IMR-90 (cell line): ENCODE data around the gene TBCK. TPM values are rescaled to one million over a fixed set of nuclear protein-coding genes. Genes with fewer than 3 reads are reported as not detected.

ENCODE experiments used
- ATAC-seq: fragments of 200-7000 bp; cut with Tn5 transposase; 2 replicates; pipeline ENCODE4 v1.9.1; 2020; ENCODE audit warnings: low read depth, mild to moderate bottlenecking, moderate library complexity
- BruUV-seq: library from RNA; stranded (reverse); fragments of 400-500 nt; replicated peaks from 2 replicates; lab custom pipeline; 2021; lab: Mats Ljungman, UMichigan
- CTCF ChIA-PET: fragments of 300-600 bp; formaldehyde crosslinking; extraction: SDS; loops from one replicate; lab custom pipeline; 2021; ENCODE audit warnings: antibody characterized with exemption; lab: Yijun Ruan, JAX
- POLR2A ChIA-PET: fragments of 300-600 bp; sonication (Branson Sonifier 250); formaldehyde crosslinking; loops from one replicate; lab custom pipeline; 2022; ENCODE audit warnings: antibody characterized with exemption; ENCODE audit not compliant: unreplicated experiment; lab: Charles Lee
- DNase-seq: peaks from one replicate; pipeline ENCODE4 v3.0.0; 2013
- H2AFZ ChIP-seq: replicated peaks from 2 replicates; pipeline ENCODE3; 2013; ENCODE audit warnings: low read length, mild to moderate bottlenecking; ENCODE audit not compliant: poor library complexity
- H2AK5ac ChIP-seq: 2 replicates; pipeline ENCODE4 v1.6.1; 2013; ENCODE audit warnings: low read depth, low read length, inconsistent platforms
- H2AK9ac ChIP-seq: replicated peaks from 2 replicates; pipeline ENCODE3; 2013; ENCODE audit warnings: mild to moderate bottlenecking, low read depth, low read length, moderate library complexity; ENCODE audit not compliant: poor library complexity
- H2BK120ac ChIP-seq: 2 replicates; pipeline ENCODE4 v1.6.1; 2013; ENCODE audit warnings: low read depth, low read length, inconsistent platforms
- H2BK15ac ChIP-seq: 3 replicates; pipeline ENCODE4 v1.6.1; 2013; ENCODE audit warnings: low read depth, low read length, inconsistent platforms
- H2BK20ac ChIP-seq: 2 replicates; pipeline ENCODE4 v1.6.1; 2013; ENCODE audit warnings: low read depth, mild to moderate bottlenecking, inconsistent platforms, low read length, moderate library complexity
- H2BK5ac ChIP-seq: 2 replicates; pipeline ENCODE4 v1.6.1; 2013; ENCODE audit warnings: mild to moderate bottlenecking, low read depth, low read length, inconsistent platforms; ENCODE audit not compliant: poor library complexity, severe bottlenecking
- H3K14ac ChIP-seq: replicated peaks from 2 replicates; pipeline ENCODE4 v1.6.1; 2013; ENCODE audit warnings: low read depth, low read length, inconsistent platforms
- H3K18ac ChIP-seq: 2 replicates; pipeline ENCODE4 v1.6.1; 2013; ENCODE audit warnings: low read depth, low read length, control low read depth
- H3K23ac ChIP-seq: 2 replicates; pipeline ENCODE4 v1.6.1; 2013; ENCODE audit warnings: low read depth, low read length, inconsistent platforms
- H3K27ac ChIP-seq: 2 replicates; pipeline ENCODE4 v1.5.1; 2013; ENCODE audit warnings: mild to moderate bottlenecking, control low read depth, low read length; ENCODE audit not compliant: insufficient read depth
- H3K27me3 ChIP-seq: 2 replicates; pipeline ENCODE4 v1.6.1; 2013; ENCODE audit warnings: low read length; ENCODE audit not compliant: control insufficient read depth, insufficient read depth
- H3K36me3 ChIP-seq: 2 replicates; pipeline ENCODE4 v1.6.1; 2013; ENCODE audit warnings: low read length, mixed read lengths; ENCODE audit not compliant: control insufficient read depth, insufficient read depth
- H3K4ac ChIP-seq: 2 replicates; pipeline ENCODE4 v1.6.1; 2013; ENCODE audit warnings: low read depth, low read length, inconsistent platforms
- H3K4me1 ChIP-seq: 2 replicates; pipeline ENCODE4 v1.6.1; 2013; ENCODE audit warnings: low read length, mixed read lengths; ENCODE audit not compliant: control insufficient read depth, insufficient read depth
- H3K4me2 ChIP-seq: 2 replicates; pipeline ENCODE4 v1.6.1; 2013; ENCODE audit warnings: low read depth, mild to moderate bottlenecking, control low read depth, low read length, moderate library complexity
- H3K4me3 ChIP-seq: 2 replicates; pipeline ENCODE4 v1.5.1; 2013; ENCODE audit warnings: low read depth, mild to moderate bottlenecking, control low read depth, low read length, moderate library complexity; ENCODE audit not compliant: insufficient read depth
- H3K56ac ChIP-seq: 2 replicates; pipeline ENCODE4 v1.6.1; 2013; ENCODE audit warnings: low read length, inconsistent platforms; ENCODE audit not compliant: insufficient read depth; ENCODE audit errors: extremely low read depth
- H3K79me1 ChIP-seq, 2 experiments: 2 replicates each; pipeline ENCODE4 v1.6.1; 2013; ENCODE audit warnings: low read length in 2 of 2, inconsistent platforms in 1 of 2, low read depth in 1 of 2
- H3K9ac ChIP-seq: 2 replicates; pipeline ENCODE4 v1.6.1; 2013; ENCODE audit warnings: low read depth, low read length, control low read depth
- H3K9me1 ChIP-seq: 2 replicates; pipeline ENCODE4 v1.6.1; 2013; ENCODE audit warnings: low read length, inconsistent platforms; ENCODE audit not compliant: insufficient read depth
- H3K9me3 ChIP-seq: 2 replicates; pipeline ENCODE4 v1.6.1; 2013; ENCODE audit warnings: low read length; ENCODE audit not compliant: control insufficient read depth, insufficient read depth
- H4K20me1 ChIP-seq: 2 replicates; pipeline ENCODE4 v1.6.1; 2013; ENCODE audit warnings: low read length, inconsistent platforms; ENCODE audit not compliant: insufficient read depth
- H4K5ac ChIP-seq: 2 replicates; pipeline ENCODE4 v1.6.1; 2013; ENCODE audit warnings: mild to moderate bottlenecking, low read depth, low read length, control low read depth
- H4K8ac ChIP-seq, 2 experiments: 2 replicates each; pipeline ENCODE4 v1.6.1; 2013; ENCODE audit warnings: low read depth in 2 of 2, low read length in 2 of 2, control low read depth in 1 of 2, inconsistent platforms in 1 of 2
- H4K91ac ChIP-seq: 2 replicates; pipeline ENCODE4 v1.6.1; 2013; ENCODE audit warnings: low read depth, low read length, inconsistent platforms; ENCODE audit not compliant: insufficient read depth
- BHLHE40 ChIP-seq: fragments of 150-350 bp; IDR thresholded peaks from 2 replicates; pipeline ENCODE4 v1.6.1; 2016; ENCODE audit warnings: mild to moderate bottlenecking, low read depth, low read length
- CEBPB ChIP-seq: IDR thresholded peaks from 2 replicates; pipeline ENCODE4 v1.6.1; 2012; ENCODE audit warnings: low read depth, low read length, improper control_type of control experiment
- CHD1 ChIP-seq: IDR thresholded peaks from 2 replicates; pipeline ENCODE4 v1.6.1; 2012; ENCODE audit warnings: low read depth, low read length, improper control_type of control experiment
- ELK1 ChIP-seq: fragments of 150-350 bp; IDR thresholded peaks from 2 replicates; pipeline ENCODE4 v1.6.1; 2016; ENCODE audit warnings: low read depth, mild to moderate bottlenecking, low read length, moderate library complexity, borderline replicate concordance
- FOS ChIP-seq: fragments of 150-350 bp; IDR thresholded peaks from 2 replicates; pipeline ENCODE4 v1.6.1; 2016; ENCODE audit warnings: low read depth, low read length
- MAFK ChIP-seq: IDR thresholded peaks from 2 replicates; pipeline ENCODE4 v1.6.1; 2012; ENCODE audit warnings: low read depth, low read length, improper control_type of control experiment
- MAZ ChIP-seq: IDR thresholded peaks from 2 replicates; pipeline ENCODE4 v1.6.1; 2012; ENCODE audit warnings: low read depth, mild to moderate bottlenecking, low read length, improper control_type of control experiment, moderate library complexity, borderline replicate concordance
- NFE2L2 ChIP-seq: fragments of 150-350 bp; IDR thresholded peaks from 2 replicates; pipeline ENCODE4 v1.6.1; 2016; ENCODE audit warnings: low read depth, mild to moderate bottlenecking, low read length
- POLR2A ChIP-seq: IDR thresholded peaks from 2 replicates; pipeline ENCODE4 v1.6.1; 2012; ENCODE audit warnings: mild to moderate bottlenecking, low read depth, low read length
- RCOR1 ChIP-seq: IDR thresholded peaks from 2 replicates; pipeline ENCODE4 v1.6.1; 2012; ENCODE audit warnings: mild to moderate bottlenecking, low read length, improper control_type of control experiment; ENCODE audit not compliant: insufficient replicate concordance
- RFX5 ChIP-seq: IDR thresholded peaks from 2 replicates; pipeline ENCODE4 v1.8.0; 2012; ENCODE audit warnings: low read depth, mild to moderate bottlenecking, low read length, moderate library complexity
- SMC3 ChIP-seq: fragments of 150-350 bp; IDR thresholded peaks from 2 replicates; pipeline ENCODE4 v1.6.1; 2016; ENCODE audit warnings: low read depth, mild to moderate bottlenecking, antibody characterized with exemption, low read length, moderate library complexity
- USF2 ChIP-seq: fragments of 150-350 bp; IDR thresholded peaks from 2 replicates; pipeline ENCODE4 v1.6.1; 2017; ENCODE audit warnings: mild to moderate bottlenecking, antibody characterized with exemption, low read length, low read depth
- dilution Hi-C: fragments of 300-500 bp; cut with HindIII; formaldehyde crosslinking; loops from one replicate; pipeline ENCODE4 v1.14.3; 2018; ENCODE audit warnings: low sequenced_read_pairs; ENCODE audit not compliant: unreplicated experiment
- in situ Hi-C: fragments of 300-500 bp; cut with MboI; formaldehyde crosslinking; loops from 3 replicates; pipeline ENCODE4 v1.14.3; 2019; ENCODE audit warnings: low sequenced_read_pairs, inconsistent platforms, mixed read lengths
- intact Hi-C: fragments of 100-400 bp; cut with micrococcal nuclease; formaldehyde crosslinking; loops from 2 replicates; pipeline ENCODE4 v1.10.0; 2022
- polyA plus RNA-seq, 3 experiments: library from polyadenylated mRNA; depleted of rRNA; stranded (reverse); fragments of >200 nt; gene quantifications; 2 replicates each; pipeline ENCODE4 v1.2.3, GENCODE V29; 2012; ENCODE audit warnings: low replicate concordance in 1 of 3
- total RNA-seq: library from RNA; depleted of rRNA; stranded (reverse); fragments of >200 nt; gene quantifications from 2 replicates; pipeline ENCODE4 v1.2.3, GENCODE V29; 2012

The TBCK gene
- total and polyA plus RNA-seq, 2 of the 4 experiments (the other 2 are of a cell fraction): 10.7 to 29.9 TPM

DNA sequence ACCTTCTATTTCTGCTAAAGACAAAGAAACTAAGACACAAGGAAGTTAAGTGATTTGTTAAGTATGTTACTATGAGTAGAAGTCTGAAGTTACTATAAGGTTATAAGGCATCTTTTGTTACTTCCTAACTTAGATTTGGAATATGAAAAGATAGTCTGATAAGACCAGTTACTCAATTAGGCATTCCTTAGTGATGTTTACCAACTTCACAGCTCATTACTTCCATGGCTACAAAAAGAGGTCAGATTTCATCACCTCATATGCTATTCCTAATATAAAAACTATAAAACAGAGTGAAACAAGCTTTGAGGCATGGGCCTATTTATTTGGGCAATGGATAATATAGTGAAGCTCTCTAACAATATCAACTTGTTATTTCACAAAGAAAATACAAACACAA lies 143.1 kb downstream of the TBCK start:
- Histone ChIP-seq H3K36me3 (peaks cover 3% of the 10 kb centered on the region), H3K18ac (no peak overlapping the region), H2BK5ac (no peak overlapping the region), H3K4me2 (no peak overlapping the region), H3K4me3 (no peak overlapping the region), H4K20me1 (no peaks in the 10 kb centered on the region), H2BK15ac (no peak overlapping the region), H3K14ac (no peak overlapping the region), H3K27ac (no peak overlapping the region), H3K56ac (no peak overlapping the region), H2AK5ac (no peak overlapping the region), H3K9me3 (no peaks in the 10 kb centered on the region), H4K8ac (no peak overlapping the region), H3K9me1 (no peaks in the 10 kb centered on the region), H3K9ac (no peak overlapping the region), H2AK9ac (no peak overlapping the region), H4K5ac (no peak overlapping the region), H2BK20ac (no peak overlapping the region), H3K4ac (no peak overlapping the region), H3K23ac (no peak overlapping the region), H3K4me1 (no peaks in the 10 kb centered on the region), H3K79me1 (no peaks in the 10 kb centered on the region), H2AFZ (no peak overlapping the region), H4K91ac (no peak overlapping the region), H2BK120ac (no peak overlapping the region), H3K27me3 (no peaks in the 10 kb centered on the region)
- BruUV-seq: no TSS peak
- ATAC-seq (no peak), DNase-seq (no peak)
- intact Hi-C loops: no loop called here
- no peak for TF ChIP-seq CEBPB
- TF ChIP-seq POLR2A: no peak
- TF ChIP-seq SMC3: no peak
- TF ChIP-seq NFE2L2: no peak
- TF ChIP-seq USF2: no peak
- no peak for TF ChIP-seq RFX5
- no peak for TF ChIP-seq ELK1
- TF ChIP-seq MAFK: no peak
- no peak for TF ChIP-seq MAZ
- TF ChIP-seq CHD1: no peak
- no peak for TF ChIP-seq FOS
- TF ChIP-seq RCOR1: no peak
- TF ChIP-seq BHLHE40: no peak
- in situ Hi-C loops: no loop called here
- dilution Hi-C loops: no loop called here
- ChIA-PET POLR2A (no interaction called here), CTCF (interaction anchor here (0.6 to 0.7 kb wide), 2 partner anchors 11 to 27 kb away, joined by 3 read pairs; no protein-coding TSS in a partner anchor)
